Uterus (tissue), 2 donors: ENCODE data around the gene SPATA3.

ENCODE experiments used
- POLR2A ChIP-seq, 2 donors: fragments of 450-650 bp; IDR thresholded peaks; one replicate each; pipeline ENCODE4 v1.6.1; 2016; ENCODE audit warnings: antibody characterized with exemption in 2 of 2, mild to moderate bottlenecking in 1 of 2, moderate library complexity in 1 of 2
- TF ChIP-seq, protein P1 (sequence below), 4 experiments: fragments of 200-600 bp in 2 of 4; fragments of 450-650 bp in 2 of 4; sonication (generic) in 2 of 4; IDR thresholded peaks; one replicate each; pipeline ENCODE4 v1.5.1; 2016 to 2019; ENCODE audit warnings: antibody characterized with exemption in 4 of 4, mild to moderate bottlenecking in 2 of 4, moderate library complexity in 1 of 4

DNA sequence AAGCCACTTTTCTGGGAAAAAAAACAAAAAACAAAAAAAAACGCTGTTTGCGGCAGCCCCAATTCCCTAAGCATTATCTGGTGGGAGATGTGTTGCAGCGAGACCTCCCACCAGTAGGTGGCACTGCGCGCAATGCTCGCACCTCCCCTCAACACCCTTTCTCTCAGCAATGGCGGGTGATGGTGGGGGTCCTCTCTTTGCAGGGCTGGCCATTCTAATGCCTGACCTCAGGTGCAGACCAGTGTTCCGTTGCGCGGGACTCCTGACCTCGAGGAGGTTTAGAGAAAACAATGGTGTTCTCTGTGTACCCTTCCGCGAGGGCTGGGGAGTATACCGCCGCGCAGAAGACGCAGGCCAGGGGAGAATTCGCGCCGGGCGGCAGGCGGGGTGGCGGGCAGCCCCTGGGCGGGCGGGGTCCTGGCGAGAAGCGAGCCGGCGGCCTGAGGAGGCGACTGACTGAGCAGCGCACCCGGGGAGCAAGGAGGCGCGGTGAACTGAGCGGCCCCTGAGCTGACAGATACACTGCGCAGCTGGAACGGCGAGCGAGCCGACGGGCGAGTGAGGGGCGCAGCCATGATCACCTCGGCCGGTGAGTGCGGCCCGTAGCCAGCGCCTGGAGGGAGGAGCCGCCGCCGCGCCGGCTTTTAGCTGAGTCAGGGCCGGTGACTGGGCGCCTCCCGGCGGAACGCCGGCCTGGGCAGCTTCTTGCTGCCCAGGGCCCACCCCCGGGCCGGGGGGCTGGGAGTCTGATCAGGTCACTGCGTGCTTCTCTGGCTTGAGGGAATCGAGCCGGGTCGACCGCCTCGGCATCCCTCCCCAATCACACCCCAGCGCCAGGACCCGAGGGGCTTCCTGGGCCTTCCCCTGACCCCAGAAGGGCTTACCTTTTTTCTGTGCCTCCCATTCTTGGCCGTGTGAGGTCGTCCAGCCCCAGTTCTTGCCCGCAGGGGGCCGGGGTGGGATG lies 60.8 kb downstream of the SPATA3 start, which contains the start of gene PSMD1:
- TF ChIP-seq, protein P1, sequence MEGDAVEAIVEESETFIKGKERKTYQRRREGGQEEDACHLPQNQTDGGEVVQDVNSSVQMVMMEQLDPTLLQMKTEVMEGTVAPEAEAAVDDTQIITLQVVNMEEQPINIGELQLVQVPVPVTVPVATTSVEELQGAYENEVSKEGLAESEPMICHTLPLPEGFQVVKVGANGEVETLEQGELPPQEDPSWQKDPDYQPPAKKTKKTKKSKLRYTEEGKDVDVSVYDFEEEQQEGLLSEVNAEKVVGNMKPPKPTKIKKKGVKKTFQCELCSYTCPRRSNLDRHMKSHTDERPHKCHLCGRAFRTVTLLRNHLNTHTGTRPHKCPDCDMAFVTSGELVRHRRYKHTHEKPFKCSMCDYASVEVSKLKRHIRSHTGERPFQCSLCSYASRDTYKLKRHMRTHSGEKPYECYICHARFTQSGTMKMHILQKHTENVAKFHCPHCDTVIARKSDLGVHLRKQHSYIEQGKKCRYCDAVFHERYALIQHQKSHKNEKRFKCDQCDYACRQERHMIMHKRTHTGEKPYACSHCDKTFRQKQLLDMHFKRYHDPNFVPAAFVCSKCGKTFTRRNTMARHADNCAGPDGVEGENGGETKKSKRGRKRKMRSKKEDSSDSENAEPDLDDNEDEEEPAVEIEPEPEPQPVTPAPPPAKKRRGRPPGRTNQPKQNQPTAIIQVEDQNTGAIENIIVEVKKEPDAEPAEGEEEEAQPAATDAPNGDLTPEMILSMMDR (IDR thresholded peaks at IDR 0.05): peak; percentile 91 to 95 (median 94)
- TF ChIP-seq POLR2A (IDR thresholded peaks at IDR 0.05): peak in 1 of 2 donors; percentile 33
